Left hindlimb (tissue), 1 donor: Measurements from ENCODE around the gene DOCK2.
"Not testable (repeated sequence)": the region's sequence is repeated elsewhere in the genome, so short reads cannot be mapped to it uniquely, and the experiment has no call there.

Source experiments
- DNase-seq: peaks from one replicate; pipeline ENCODE4 v3.0.0-alpha.2; 2018

DOCK2 gene

GRCh38 chr5:169797577-169797976, 160.5 kb downstream of the DOCK2 start:
- no peak for DNase-seq

- no peak for DNase-seq
These were observed 161.4 kb downstream of the DOCK2 start for GRCh38 chr5:169798438-169798837.

GRCh38 chr5:169798906-169799660, 162.0 kb downstream of the DOCK2 start:
- DNase-seq, result no peak

- DNase-seq, result no peak
These were observed 164.3 kb downstream of the DOCK2 start for GRCh38 chr5:169801324-169801777.

GRCh38 chr5:169801781-169802180, 164.7 kb downstream of the DOCK2 start:
- no peak for DNase-seq

- DNase-seq, result no peak
These were observed 166.3 kb downstream of the DOCK2 start for GRCh38 chr5:169803077-169803981.

- no peak for DNase-seq
These were observed 167.8 kb downstream of the DOCK2 start for GRCh38 chr5:169804861-169805260.

GRCh38 chr5:169805527-169805934, 168.5 kb downstream of the DOCK2 start:
- DNase-seq, result no peak

GRCh38 chr5:169805937-169806700, 169.0 kb downstream of the DOCK2 start:
- no peak for DNase-seq

- no peak for DNase-seq
These were observed 171.1 kb downstream of the DOCK2 start for GRCh38 chr5:169808118-169808581.

- DNase-seq, result not testable (repeated sequence)
These were observed 171.8 kb downstream of the DOCK2 start for GRCh38 chr5:169808880-169809279.

- no peak for DNase-seq
These were observed 172.2 kb downstream of the DOCK2 start for GRCh38 chr5:169809281-169809680.

- DNase-seq, result no peak
These were observed 173.4 kb downstream of the DOCK2 start for GRCh38 chr5:169810524-169810923.

GRCh38 chr5:169811023-169811422, 173.9 kb downstream of the DOCK2 start:
- no peak for DNase-seq

- no peak for DNase-seq
These were observed 174.6 kb downstream of the DOCK2 start for GRCh38 chr5:169811680-169812079.

- DNase-seq, result no peak
These were observed 175.7 kb downstream of the DOCK2 start for GRCh38 chr5:169812786-169813185.

GRCh38 chr5:169814045-169814444, 177.0 kb downstream of the DOCK2 start:
- no peak for DNase-seq

GRCh38 chr5:169814522-169814921, 177.4 kb downstream of the DOCK2 start:
- no peak for DNase-seq

- DNase-seq, result no peak
These were observed 180.0 kb downstream of the DOCK2 start for GRCh38 chr5:169817031-169817430.

GRCh38 chr5:169826618-169827017, 189.5 kb downstream of the DOCK2 start:
- DNase-seq, result no peak

GRCh38 chr5:169827769-169828168, 190.7 kb downstream of the DOCK2 start:
- no peak for DNase-seq

GRCh38 chr5:169828385-169828784, 191.3 kb downstream of the DOCK2 start:
- DNase-seq, result no peak

- DNase-seq, result no peak
These were observed 194.3 kb downstream of the DOCK2 start for GRCh38 chr5:169831331-169831730.
